CD8-positive, alpha-beta memory T cell (primary cell): ENCODE data around the gene TSPAN9. TPM values are rescaled to one million over a fixed set of nuclear protein-coding genes. Genes with fewer than 3 reads are reported as not detected.

Source experiments
- CTCF ChIA-PET: fragments of 350-600 bp; sonication (Branson Sonifier 250); formaldehyde crosslinking; loops from one replicate; lab custom pipeline; 2021; ENCODE audit warnings: antibody characterized with exemption; lab: Charles Lee
- POLR2A ChIA-PET: fragments of 350-600 bp; sonication (Branson Sonifier 250); formaldehyde crosslinking; loops from one replicate; lab custom pipeline; 2021; ENCODE audit warnings: antibody characterized with exemption; lab: Charles Lee
- DNase-seq, 5 donors: peaks; one replicate each; pipeline versions ENCODE4 v3.0.0 to v3.0.0-alpha.2; 2020 to 2022; ENCODE audit warnings: mixed read lengths in 1 of 5
- H3K27ac ChIP-seq: one replicate; pipeline ENCODE4 v1.7.0; 2013; ENCODE audit warnings: low read depth, mild to moderate bottlenecking, low read length, moderate library complexity
- H3K27me3 ChIP-seq: 2 replicates; pipeline ENCODE4 v1.7.0; 2013; ENCODE audit warnings: low read length, mild to moderate bottlenecking; ENCODE audit not compliant: insufficient read depth, poor library complexity, severe bottlenecking
- H3K36me3 ChIP-seq: 2 replicates; pipeline ENCODE4 v1.7.0; 2013; ENCODE audit warnings: mild to moderate bottlenecking, low read length, moderate library complexity; ENCODE audit not compliant: insufficient read depth
- H3K4me1 ChIP-seq: 2 replicates; pipeline ENCODE4 v1.7.0; 2013; ENCODE audit warnings: mild to moderate bottlenecking, low read length, moderate library complexity; ENCODE audit not compliant: insufficient read depth
- H3K4me3 ChIP-seq: 2 replicates; pipeline ENCODE4 v1.7.0; 2013; ENCODE audit warnings: mild to moderate bottlenecking, low read length
- H3K9me3 ChIP-seq: 2 replicates; pipeline ENCODE4 v1.7.0; 2013; ENCODE audit warnings: mild to moderate bottlenecking, low read length
- H3K27ac Mint-ChIP-seq, 8 donors: one replicate each; pipeline ENCODE4 v1.8.0; 2020 to 2021; ENCODE audit warnings: mixed read lengths in 8 of 8, mild to moderate bottlenecking in 6 of 8, inconsistent platforms in 3 of 8, moderate library complexity in 3 of 8
- H3K27me3 Mint-ChIP-seq, 2 donors: one replicate each; pipeline ENCODE4 v1.8.0; 2020 to 2021; ENCODE audit warnings: mixed read lengths in 2 of 2, mild to moderate bottlenecking in 1 of 2, moderate library complexity in 1 of 2
- H3K36me3 Mint-ChIP-seq, 3 donors: one replicate each; pipeline ENCODE4 v1.8.0; 2020 to 2021; ENCODE audit warnings: mixed read lengths in 3 of 3, inconsistent platforms in 1 of 3, mild to moderate bottlenecking in 1 of 3
- H3K4me1 Mint-ChIP-seq, 3 donors: one replicate each; pipeline ENCODE4 v1.8.0; 2020 to 2021; ENCODE audit warnings: mixed read lengths in 3 of 3, inconsistent platforms in 1 of 3, mild to moderate bottlenecking in 1 of 3
- H3K4me3 Mint-ChIP-seq, 7 donors: one replicate each; pipeline ENCODE4 v1.8.0; 2020 to 2021; ENCODE audit warnings: mixed read lengths in 7 of 7, mild to moderate bottlenecking in 6 of 7, moderate library complexity in 4 of 7, inconsistent platforms in 2 of 7
- H3K9me3 Mint-ChIP-seq, 5 donors: one replicate each; pipeline ENCODE4 v1.8.0; 2020 to 2022; ENCODE audit warnings: mixed read lengths in 5 of 5, mild to moderate bottlenecking in 3 of 5, moderate library complexity in 2 of 5, inconsistent platforms in 1 of 5
- polyA plus RNA-seq: library from polyadenylated mRNA; unstranded; fragments of 300-500 nt; fragmentation: Illumina TruSeq; gene quantifications from one replicate; pipeline ENCODE4 v1.2.3, GENCODE V29; 2021
- total RNA-seq, 2 experiments: library from RNA; stranded (reverse); gene quantifications; one replicate each; pipeline ENCODE4 v1.2.3, GENCODE V29; 2021

Gene TSPAN9
- total and polyA plus RNA-seq, 3 experiments from 2014 or later = 0.33 to 0.79 TPM; not detected in 1

DNA sequence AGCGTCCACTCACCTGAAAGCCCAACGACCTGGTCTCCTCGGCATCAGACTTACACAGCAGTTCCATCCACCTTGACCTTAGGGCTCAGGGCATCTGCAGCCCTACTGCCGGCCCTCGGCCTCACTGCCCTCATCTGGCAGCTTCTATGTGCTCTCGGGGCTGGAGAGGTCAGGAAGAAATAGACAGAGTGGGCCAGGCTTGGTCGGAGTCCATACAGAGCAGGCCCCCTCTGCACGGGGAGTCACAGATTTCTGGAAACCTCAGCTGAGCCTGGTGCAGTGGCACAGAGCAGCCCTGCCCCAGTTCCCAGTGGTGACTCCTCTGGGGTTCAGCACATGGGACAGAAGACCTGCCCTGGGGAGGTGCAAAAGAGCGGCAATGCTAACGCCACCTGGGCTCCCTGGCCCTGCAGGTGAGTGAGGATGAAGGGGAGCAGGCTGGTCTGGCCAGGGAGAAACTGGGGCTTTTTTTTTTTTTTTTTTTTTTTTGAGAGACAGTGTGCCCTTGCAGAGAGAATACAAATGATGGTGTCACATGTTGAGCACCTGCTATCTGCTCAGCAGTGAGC lies 223.7 kb downstream of the TSPAN9 start:
- Mint-ChIP-seq H3K4me1 (peaks cover 11 to 12% (median 12%) of the 10 kb centered on the region in 3 donors), H3K27me3 (peaks cover 11 to 24% of the 10 kb centered on the region in 2 donors), H3K27ac (no peak overlapping the region), H3K4me3 (peak overlapping the region in 1 of 7 donors; percentile 73), H3K36me3 (no peaks in the 10 kb centered on the region), H3K9me3 (no peaks in the 10 kb centered on the region)
- ChIA-PET CTCF (interaction anchor here (0.7 to 6.1 kb wide), 38 partner anchors 8 to 1867 kb away, joined by 3 to 120 read pairs (median 4); no protein-coding TSS in a partner anchor), POLR2A (no interaction called here)
- no peak for DNase-seq
- Histone ChIP-seq H3K36me3 (no peaks in the 10 kb centered on the region), H3K4me3 (no peak overlapping the region), H3K27ac (no peak overlapping the region), H3K4me1 (peaks cover 6% of the 10 kb centered on the region), H3K9me3 (no peaks in the 10 kb centered on the region), H3K27me3 (peaks cover 3% of the 10 kb centered on the region)

GRCh38 chr12:3302401-3303041 lies 225.3 kb downstream of the TSPAN9 start:
- Mint-ChIP-seq H3K4me3 (peak overlapping the region in 1 of 7 donors; percentile 2), H3K36me3 (no peaks in the 10 kb centered on the region), H3K27me3 (peaks cover 11 to 18% of the 10 kb centered on the region in 2 donors), H3K9me3 (no peaks in the 10 kb centered on the region), H3K27ac (no peak overlapping the region), H3K4me1 (peaks cover 11 to 12% (median 12%) of the 10 kb centered on the region in 3 donors)
- no peak for DNase-seq
- H3K36me3 ChIP-seq = no peaks in the 10 kb centered on the region
- peaks cover under 1% of the 10 kb centered on the region for H3K27me3 ChIP-seq
- no peaks in the 10 kb centered on the region for H3K9me3 ChIP-seq
- no peak overlapping the region for H3K4me3 ChIP-seq
- no peak overlapping the region for H3K27ac ChIP-seq
- ChIA-PET CTCF (interaction anchor here (1.3 to 6.1 kb wide), 3 partner anchors 10 to 505 kb away, joined by 3 to 120 read pairs (median 28); no protein-coding TSS in a partner anchor), POLR2A (no interaction called here)
- peaks cover 6% of the 10 kb centered on the region for H3K4me1 ChIP-seq

- Histone ChIP-seq H3K4me3 (no peak overlapping the region), H3K4me1 (peaks cover 6% of the 10 kb centered on the region), H3K9me3 (no peaks in the 10 kb centered on the region), H3K36me3 (no peaks in the 10 kb centered on the region), H3K27me3 (no peaks in the 10 kb centered on the region), H3K27ac (no peak overlapping the region)
- no peaks in the 10 kb centered on the region for H3K36me3 Mint-ChIP-seq
- peaks cover 13 to 23% of the 10 kb centered on the region in 2 donors for H3K27me3 Mint-ChIP-seq
- peaks cover 11 to 12% (median 12%) of the 10 kb centered on the region in 3 donors for H3K4me1 Mint-ChIP-seq
- no peak overlapping the region for H3K4me3 Mint-ChIP-seq
- H3K9me3 Mint-ChIP-seq = no peaks in the 10 kb centered on the region
- ChIA-PET POLR2A (no interaction called here), CTCF (interaction anchor here (1.3 kb wide), 1 partner anchor 500 kb away, joined by 3 read pairs; no protein-coding TSS in a partner anchor)
- H3K27ac Mint-ChIP-seq = no peak overlapping the region
- no peak for DNase-seq
Measured at GRCh38 chr12:3303410-3304136, 226.4 kb downstream of the TSPAN9 start.

DNA sequence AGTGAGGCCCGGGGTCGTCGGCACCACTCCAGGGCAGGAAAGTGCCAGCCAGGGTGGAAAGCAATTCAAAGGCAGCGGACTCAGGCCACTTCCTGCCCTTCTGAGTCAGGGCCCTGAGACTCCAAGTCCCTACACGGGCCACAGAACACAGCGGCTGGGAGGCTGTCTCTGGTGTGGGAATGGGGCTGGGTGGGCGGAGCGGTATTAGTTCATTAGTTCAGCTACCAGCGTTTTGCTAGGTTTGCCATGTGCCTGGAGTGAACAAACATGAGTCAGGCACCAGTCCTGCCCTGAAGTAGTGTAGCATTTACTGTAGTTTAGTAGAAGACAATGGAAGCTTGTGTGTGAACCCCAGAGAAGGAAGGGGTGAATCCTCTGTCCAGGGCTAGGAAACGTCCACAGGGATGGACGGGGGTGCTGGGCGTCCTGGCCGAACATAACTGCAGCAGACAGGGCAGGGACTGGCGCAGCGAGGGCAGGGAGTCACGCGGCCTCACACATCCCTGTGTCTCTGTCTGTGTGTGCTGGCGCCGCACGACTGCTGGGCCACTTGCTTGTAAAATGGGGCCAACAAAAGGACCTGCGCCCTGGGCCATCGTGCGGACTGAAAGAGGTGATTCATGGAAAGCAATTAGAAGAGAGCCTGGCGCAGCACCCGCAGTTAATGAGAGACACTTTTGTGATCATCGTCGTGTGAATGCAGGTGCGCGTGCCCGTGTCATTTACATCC lies 227.4 kb downstream of the TSPAN9 start:
- Histone ChIP-seq H3K27ac (no peak overlapping the region), H3K4me1 (peaks cover 6% of the 10 kb centered on the region), H3K36me3 (no peaks in the 10 kb centered on the region), H3K9me3 (no peaks in the 10 kb centered on the region), H3K27me3 (no peaks in the 10 kb centered on the region), H3K4me3 (no peak overlapping the region)
- H3K27me3 Mint-ChIP-seq = peaks cover 11 to 24% of the 10 kb centered on the region in 2 donors
- peaks cover 10 to 11% (median 11%) of the 10 kb centered on the region in 3 donors for H3K4me1 Mint-ChIP-seq
- DNase-seq = no peak
- no peaks in the 10 kb centered on the region for H3K36me3 Mint-ChIP-seq
- H3K27ac Mint-ChIP-seq = no peak overlapping the region
- ChIA-PET CTCF (no interaction called here), POLR2A (no interaction called here)
- H3K4me3 Mint-ChIP-seq = no peak overlapping the region
- no peaks in the 10 kb centered on the region for H3K9me3 Mint-ChIP-seq

DNA sequence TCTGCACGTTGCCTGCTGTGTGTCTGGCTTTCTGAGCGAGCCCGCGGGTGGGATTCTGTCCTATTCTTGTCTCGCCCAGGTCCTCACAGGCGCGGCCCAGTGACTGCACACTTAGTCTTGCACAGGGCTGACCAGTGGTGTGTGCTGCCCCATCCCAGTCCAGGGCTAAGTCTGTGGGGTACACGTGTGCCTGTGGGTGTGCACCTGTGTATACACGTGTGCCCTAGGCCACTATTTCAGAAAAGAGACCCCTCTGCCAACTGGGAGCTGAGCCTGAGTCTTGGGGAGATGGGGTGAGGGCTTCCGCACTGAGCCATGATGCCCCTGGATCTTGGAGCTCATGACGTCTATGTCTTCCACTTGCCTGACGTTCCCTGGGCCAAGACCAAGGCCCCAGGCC lies 228.3 kb downstream of the TSPAN9 start:
- Histone ChIP-seq H3K27ac (no peak overlapping the region), H3K4me3 (no peak overlapping the region), H3K4me1 (no peaks in the 10 kb centered on the region), H3K27me3 (no peaks in the 10 kb centered on the region), H3K9me3 (no peaks in the 10 kb centered on the region), H3K36me3 (no peaks in the 10 kb centered on the region)
- DNase-seq = no peak
- POLR2A ChIA-PET = no interaction called here
- peaks cover 8 to 24% of the 10 kb centered on the region in 2 donors for H3K27me3 Mint-ChIP-seq
- CTCF ChIA-PET = interaction anchor here (1.4 kb wide), 1 partner anchor 498 kb away, joined by 3 read pairs; no protein-coding TSS in a partner anchor
- no peak overlapping the region for H3K27ac Mint-ChIP-seq
- no peak overlapping the region for H3K4me3 Mint-ChIP-seq
- peaks cover 2% of the 10 kb centered on the region in 3 donors for H3K4me1 Mint-ChIP-seq
- H3K9me3 Mint-ChIP-seq = no peaks in the 10 kb centered on the region
- no peaks in the 10 kb centered on the region for H3K36me3 Mint-ChIP-seq

DNA sequence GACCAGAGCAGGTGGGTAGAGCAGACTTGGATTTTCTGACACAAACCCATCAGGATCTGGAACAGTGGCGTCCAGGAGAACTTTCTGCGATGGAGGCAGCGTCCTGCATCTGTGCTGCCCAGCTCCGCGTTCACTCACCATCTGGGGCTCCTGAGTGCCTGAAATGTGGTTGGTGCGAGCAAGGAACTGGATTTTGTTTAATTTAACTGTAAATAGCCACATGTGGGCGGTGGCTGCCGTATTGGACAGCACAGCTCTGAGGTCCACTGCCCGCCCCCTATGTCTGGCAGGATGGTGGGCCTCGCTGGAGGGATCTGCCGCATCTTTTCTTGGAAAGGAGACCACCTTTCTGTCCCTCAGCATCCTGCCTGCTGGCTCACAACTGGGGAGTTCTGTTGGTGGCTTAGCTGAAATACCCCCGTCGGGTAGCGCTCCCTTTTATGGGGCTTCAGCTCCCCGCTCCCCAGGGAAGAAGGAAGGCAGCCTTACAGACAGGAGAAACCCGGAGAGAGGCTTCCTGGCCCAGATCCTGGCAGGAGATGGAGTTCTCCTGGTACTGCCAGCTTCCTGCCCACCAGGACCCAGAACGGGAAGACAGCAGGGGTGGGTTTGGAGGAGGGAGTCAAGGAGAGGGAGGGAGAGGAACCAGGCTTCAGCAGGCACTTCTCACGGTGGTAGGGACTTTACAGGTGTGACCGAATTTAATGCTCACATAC lies 228.9 kb downstream of the TSPAN9 start:
- Histone ChIP-seq H3K4me3 (no peak overlapping the region), H3K27me3 (no peaks in the 10 kb centered on the region), H3K4me1 (no peaks in the 10 kb centered on the region), H3K36me3 (no peaks in the 10 kb centered on the region), H3K9me3 (no peaks in the 10 kb centered on the region), H3K27ac (no peak overlapping the region)
- peaks cover 5 to 19% of the 10 kb centered on the region in 2 donors for H3K27me3 Mint-ChIP-seq
- ChIA-PET CTCF (interaction anchor here (1.4 kb wide), 1 partner anchor 497 kb away, joined by 3 read pairs; no protein-coding TSS in a partner anchor), POLR2A (no interaction called here)
- no peaks in the 10 kb centered on the region for H3K36me3 Mint-ChIP-seq
- DNase-seq = no peak
- H3K9me3 Mint-ChIP-seq = no peaks in the 10 kb centered on the region
- H3K4me3 Mint-ChIP-seq = no peak overlapping the region
- H3K27ac Mint-ChIP-seq = no peak overlapping the region
- no peaks in the 10 kb centered on the region for H3K4me1 Mint-ChIP-seq

DNA sequence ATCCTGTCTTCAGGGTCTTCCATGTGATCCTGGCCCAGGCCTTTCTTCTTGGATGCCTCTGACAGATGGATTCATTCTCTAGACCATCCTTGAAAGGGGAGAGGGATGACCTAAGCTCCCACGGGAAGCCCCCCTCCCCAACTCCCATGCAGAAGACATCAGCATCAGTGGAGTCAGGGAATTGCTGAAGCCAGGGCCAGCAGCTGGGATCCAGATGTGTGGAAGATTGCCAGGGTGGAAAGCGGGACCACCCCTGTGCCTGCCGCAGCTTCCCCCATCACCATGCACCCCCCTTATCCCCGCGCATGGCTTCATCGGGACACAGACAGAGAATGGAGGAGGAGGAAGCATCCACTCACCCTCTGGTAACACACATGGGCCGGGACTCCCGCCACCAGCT lies 230.2 kb downstream of the TSPAN9 start:
- Mint-ChIP-seq H3K27me3 (peaks cover 5 to 18% of the 10 kb centered on the region in 2 donors), H3K4me1 (no peaks in the 10 kb centered on the region), H3K36me3 (no peaks in the 10 kb centered on the region), H3K4me3 (no peak overlapping the region), H3K9me3 (no peaks in the 10 kb centered on the region), H3K27ac (peak overlapping the region in 1 of 8 donors; percentile 88)
- DNase-seq = no peak
- no peaks in the 10 kb centered on the region for H3K36me3 ChIP-seq
- CTCF ChIA-PET = no interaction called here
- no peaks in the 10 kb centered on the region for H3K27me3 ChIP-seq
- no peak overlapping the region for H3K4me3 ChIP-seq
- no peaks in the 10 kb centered on the region for H3K9me3 ChIP-seq
- POLR2A ChIA-PET = no interaction called here
- H3K27ac ChIP-seq = no peak overlapping the region
- no peaks in the 10 kb centered on the region for H3K4me1 ChIP-seq
